Activated naive CD4-positive, alpha-beta T cell treated with anti-CD3 and anti-CD28 coated beads, Interleukin-2, amount 50 U/mL, for 24 hours (primary cell): Measurements from ENCODE around the gene CALHM5.
"Not testable (repeated sequence)": the region's sequence is repeated elsewhere in the genome, so short reads cannot be mapped to it uniquely, and the experiment has no call there.

Experiments
- H3K27ac Mint-ChIP-seq: one replicate; pipeline ENCODE4 v1.8.0; 2021; ENCODE audit warnings: mild to moderate bottlenecking, mixed read lengths
- H3K27me3 Mint-ChIP-seq: one replicate; pipeline ENCODE4 v1.8.0; 2021; ENCODE audit warnings: mixed read lengths
- H3K36me3 Mint-ChIP-seq: one replicate; pipeline ENCODE4 v1.8.0; 2021; ENCODE audit warnings: mixed read lengths
- H3K4me1 Mint-ChIP-seq: one replicate; pipeline ENCODE4 v1.8.0; 2021; ENCODE audit warnings: mixed read lengths
- H3K4me3 Mint-ChIP-seq: one replicate; pipeline ENCODE4 v1.8.0; 2021; ENCODE audit warnings: mild to moderate bottlenecking, mixed read lengths
- H3K9me3 Mint-ChIP-seq: one replicate; pipeline ENCODE4 v1.8.0; 2021; ENCODE audit warnings: mixed read lengths

The CALHM5 gene

GRCh38 chr6:116492331-116493067 is 18.9 kb upstream of the CALHM5 start:
- no peak overlapping the region for H3K27ac Mint-ChIP-seq
- H3K36me3 Mint-ChIP-seq = no peaks in the 10 kb centered on the region
- no peaks in the 10 kb centered on the region for H3K9me3 Mint-ChIP-seq
- H3K27me3 Mint-ChIP-seq = peaks cover 12% of the 10 kb centered on the region
- H3K4me1 Mint-ChIP-seq = no peaks in the 10 kb centered on the region
- no peak overlapping the region for H3K4me3 Mint-ChIP-seq

GRCh38 chr6:116495161-116495560 is 16.3 kb upstream of the CALHM5 start:
- H3K4me3 Mint-ChIP-seq, H3K4me1 Mint-ChIP-seq, H3K9me3 Mint-ChIP-seq, H3K27ac Mint-ChIP-seq, H3K36me3 Mint-ChIP-seq: not testable (repeated sequence)
- peaks cover 14% of the 10 kb centered on the region for H3K27me3 Mint-ChIP-seq

GRCh38 chr6:116497113-116497676 is 14.2 kb upstream of the CALHM5 start:
- H3K4me1 Mint-ChIP-seq = no peaks in the 10 kb centered on the region
- no peak overlapping the region for H3K4me3 Mint-ChIP-seq
- no peaks in the 10 kb centered on the region for H3K9me3 Mint-ChIP-seq
- peaks cover 19% of the 10 kb centered on the region for H3K27me3 Mint-ChIP-seq
- H3K36me3 Mint-ChIP-seq = no peaks in the 10 kb centered on the region
- H3K27ac Mint-ChIP-seq = no peak overlapping the region

- H3K27ac Mint-ChIP-seq = no peak overlapping the region
- H3K9me3 Mint-ChIP-seq = peaks cover 4% of the 10 kb centered on the region
- H3K4me3 Mint-ChIP-seq = no peak overlapping the region
- H3K36me3 Mint-ChIP-seq = peaks cover 2% of the 10 kb centered on the region
- H3K27me3 Mint-ChIP-seq = peaks cover 35% of the 10 kb centered on the region
- H3K4me1 Mint-ChIP-seq = no peaks in the 10 kb centered on the region
These were observed 10.4 kb upstream of the CALHM5 start for GRCh38 chr6:116500969-116501433.

GRCh38 chr6:116507324-116507723 is 4.1 kb upstream of the CALHM5 start:
- no peak overlapping the region for H3K4me3 Mint-ChIP-seq
- no peaks in the 10 kb centered on the region for H3K4me1 Mint-ChIP-seq
- peaks cover 15% of the 10 kb centered on the region for H3K9me3 Mint-ChIP-seq
- no peak overlapping the region for H3K27ac Mint-ChIP-seq
- H3K27me3 Mint-ChIP-seq = peaks cover 22% of the 10 kb centered on the region
- peaks cover 2% of the 10 kb centered on the region for H3K36me3 Mint-ChIP-seq

GRCh38 chr6:116508527-116508926 is 2.9 kb upstream of the CALHM5 start:
- Mint-ChIP-seq H3K27ac (no peak overlapping the region), H3K27me3 (peaks cover 15% of the 10 kb centered on the region), H3K4me3 (no peak overlapping the region), H3K4me1 (no peaks in the 10 kb centered on the region), H3K9me3 (peaks cover 15% of the 10 kb centered on the region), H3K36me3 (peaks cover 2% of the 10 kb centered on the region)

GRCh38 chr6:116512111-116512559 is 696 bp downstream of the CALHM5 start:
- Mint-ChIP-seq H3K27ac (no peak overlapping the region), H3K9me3 (peaks cover 10% of the 10 kb centered on the region), H3K27me3 (peaks cover 4% of the 10 kb centered on the region), H3K4me1 (no peaks in the 10 kb centered on the region), H3K36me3 (no peaks in the 10 kb centered on the region), H3K4me3 (no peak overlapping the region)

GRCh38 chr6:116512734-116513133 is 1.3 kb downstream of the CALHM5 start:
- Mint-ChIP-seq H3K27ac (no peak overlapping the region), H3K36me3 (no peaks in the 10 kb centered on the region), H3K4me3 (no peak overlapping the region), H3K27me3 (peaks cover 2% of the 10 kb centered on the region), H3K9me3 (peaks cover 10% of the 10 kb centered on the region), H3K4me1 (no peaks in the 10 kb centered on the region)

- H3K27ac Mint-ChIP-seq = no peak overlapping the region
- peaks cover 2% of the 10 kb centered on the region for H3K27me3 Mint-ChIP-seq
- H3K4me3 Mint-ChIP-seq = no peak overlapping the region
- H3K9me3 Mint-ChIP-seq = peaks cover 10% of the 10 kb centered on the region
- H3K36me3 Mint-ChIP-seq = no peaks in the 10 kb centered on the region
- no peaks in the 10 kb centered on the region for H3K4me1 Mint-ChIP-seq
These were observed 1.9 kb downstream of the CALHM5 start for GRCh38 chr6:116513224-116513875.

GRCh38 chr6:116514111-116514510 is 2.7 kb downstream of the CALHM5 start:
- peaks cover 2% of the 10 kb centered on the region for H3K27me3 Mint-ChIP-seq
- H3K27ac Mint-ChIP-seq = no peak overlapping the region
- H3K36me3 Mint-ChIP-seq = no peaks in the 10 kb centered on the region
- no peaks in the 10 kb centered on the region for H3K4me1 Mint-ChIP-seq
- H3K9me3 Mint-ChIP-seq = peaks cover 4% of the 10 kb centered on the region
- no peak overlapping the region for H3K4me3 Mint-ChIP-seq

- Mint-ChIP-seq H3K36me3 (no peaks in the 10 kb centered on the region), H3K27ac (no peak overlapping the region), H3K27me3 (no peaks in the 10 kb centered on the region), H3K4me3 (no peak overlapping the region), H3K4me1 (no peaks in the 10 kb centered on the region), H3K9me3 (no peaks in the 10 kb centered on the region)
These were observed 3.7 kb downstream of the CALHM5 start for GRCh38 chr6:116515141-116515540.

GRCh38 chr6:116518621-116519368 is 7.4 kb downstream of the CALHM5 start:
- Mint-ChIP-seq H3K9me3 (no peaks in the 10 kb centered on the region), H3K4me1 (no peaks in the 10 kb centered on the region), H3K4me3 (no peak overlapping the region), H3K36me3 (no peaks in the 10 kb centered on the region), H3K27ac (no peak overlapping the region), H3K27me3 (no peaks in the 10 kb centered on the region)

- H3K27ac Mint-ChIP-seq = no peak overlapping the region
- peaks cover 7% of the 10 kb centered on the region for H3K27me3 Mint-ChIP-seq
- H3K9me3 Mint-ChIP-seq = no peaks in the 10 kb centered on the region
- H3K36me3 Mint-ChIP-seq = no peaks in the 10 kb centered on the region
- H3K4me1 Mint-ChIP-seq = no peaks in the 10 kb centered on the region
- no peak overlapping the region for H3K4me3 Mint-ChIP-seq
These were observed 11.5 kb downstream of the CALHM5 start for GRCh38 chr6:116522896-116523295.

- Mint-ChIP-seq H3K27ac (no peak overlapping the region), H3K36me3 (no peaks in the 10 kb centered on the region), H3K4me3 (no peak overlapping the region), H3K4me1 (no peaks in the 10 kb centered on the region), H3K9me3 (no peaks in the 10 kb centered on the region), H3K27me3 (peaks cover 10% of the 10 kb centered on the region)
These were observed 12.8 kb downstream of the CALHM5 start for GRCh38 chr6:116524236-116524635.

- no peak overlapping the region for H3K27ac Mint-ChIP-seq
- H3K4me1 Mint-ChIP-seq = no peaks in the 10 kb centered on the region
- H3K9me3 Mint-ChIP-seq = no peaks in the 10 kb centered on the region
- H3K36me3 Mint-ChIP-seq = no peaks in the 10 kb centered on the region
- peaks cover 24% of the 10 kb centered on the region for H3K27me3 Mint-ChIP-seq
- H3K4me3 Mint-ChIP-seq = no peak overlapping the region
These were observed 16.7 kb downstream of the CALHM5 start for GRCh38 chr6:116528133-116528532.
